HEK293 (cell line): ENCODE results near the gene CNST.

Experiments
- RBAK ChIP-seq: fragments of 450-650 bp; formaldehyde crosslinking; IDR thresholded peaks from 2 replicates; pipeline ENCODE4 v1.5.1; 2016; ENCODE audit warnings: missing biosample characterization, missing genetic modification characterization
- ZNF138 ChIP-seq: fragments of 450-650 bp; formaldehyde crosslinking; IDR thresholded peaks from 2 replicates; pipeline ENCODE4 v1.5.1; 2016; ENCODE audit warnings: missing biosample characterization, missing genetic modification characterization, borderline replicate concordance
- ZNF169 ChIP-seq: fragments of 450-650 bp; formaldehyde crosslinking; IDR thresholded peaks from 2 replicates; pipeline ENCODE4 v1.5.1; 2016; ENCODE audit warnings: missing biosample characterization, missing genetic modification characterization
- ZNF324 ChIP-seq: fragments of 450-650 bp; formaldehyde crosslinking; IDR thresholded peaks from 2 replicates; pipeline ENCODE4 v1.5.1; 2016; ENCODE audit warnings: missing biosample characterization, missing genetic modification characterization
- ZNF423 ChIP-seq: fragments of 450-650 bp; formaldehyde crosslinking; IDR thresholded peaks from 2 replicates; pipeline ENCODE4 v1.5.1; 2016; ENCODE audit warnings: missing biosample characterization, missing genetic modification characterization
- ZNF510 ChIP-seq: fragments of 450-650 bp; formaldehyde crosslinking; IDR thresholded peaks from 2 replicates; pipeline ENCODE4 v1.5.1; 2018; ENCODE audit warnings: mild to moderate bottlenecking, missing genetic modification characterization, missing biosample characterization; ENCODE audit not compliant: insufficient replicate concordance
- ZNF548 ChIP-seq: fragments of 450-650 bp; formaldehyde crosslinking; IDR thresholded peaks from 2 replicates; pipeline ENCODE4 v1.5.1; 2016; ENCODE audit warnings: missing biosample characterization, missing genetic modification characterization
- ZNF707 ChIP-seq: fragments of 450-650 bp; formaldehyde crosslinking; IDR thresholded peaks from 2 replicates; pipeline ENCODE4 v1.5.1; 2016; ENCODE audit warnings: missing biosample characterization, missing genetic modification characterization
- ZNF76 ChIP-seq: fragments of 450-650 bp; formaldehyde crosslinking; IDR thresholded peaks from 2 replicates; pipeline ENCODE4; 2016; ENCODE audit warnings: low read depth, missing biosample characterization, missing genetic modification characterization, borderline replicate concordance
- ZNF777 ChIP-seq: fragments of 450-650 bp; formaldehyde crosslinking; IDR thresholded peaks from 2 replicates; pipeline ENCODE4 v1.5.1; 2017; ENCODE audit warnings: missing biosample characterization, missing genetic modification characterization, borderline replicate concordance
- TF ChIP-seq, protein P1 (sequence below): fragments of 450-650 bp; formaldehyde crosslinking; IDR thresholded peaks from 2 replicates; pipeline ENCODE4 v1.5.1; 2016; ENCODE audit warnings: missing biosample characterization, missing genetic modification characterization
- TF ChIP-seq, protein P2 (sequence below): fragments of 450-650 bp; formaldehyde crosslinking; IDR thresholded peaks from 2 replicates; pipeline ENCODE4 v1.5.1; 2016; ENCODE audit warnings: missing biosample characterization, missing genetic modification characterization
- TF ChIP-seq, protein P3 (sequence below): fragments of 450-650 bp; formaldehyde crosslinking; IDR thresholded peaks from 2 replicates; pipeline ENCODE4 v1.5.1; 2016; ENCODE audit warnings: missing biosample characterization, missing genetic modification characterization, borderline replicate concordance
- TF ChIP-seq, protein P4 (sequence below): fragments of 450-650 bp; formaldehyde crosslinking; conservative IDR thresholded peaks from 2 replicates; pipeline ENCODE4 v1.5.1; 2016; ENCODE audit warnings: low read depth, missing biosample characterization, missing genetic modification characterization

DNA sequence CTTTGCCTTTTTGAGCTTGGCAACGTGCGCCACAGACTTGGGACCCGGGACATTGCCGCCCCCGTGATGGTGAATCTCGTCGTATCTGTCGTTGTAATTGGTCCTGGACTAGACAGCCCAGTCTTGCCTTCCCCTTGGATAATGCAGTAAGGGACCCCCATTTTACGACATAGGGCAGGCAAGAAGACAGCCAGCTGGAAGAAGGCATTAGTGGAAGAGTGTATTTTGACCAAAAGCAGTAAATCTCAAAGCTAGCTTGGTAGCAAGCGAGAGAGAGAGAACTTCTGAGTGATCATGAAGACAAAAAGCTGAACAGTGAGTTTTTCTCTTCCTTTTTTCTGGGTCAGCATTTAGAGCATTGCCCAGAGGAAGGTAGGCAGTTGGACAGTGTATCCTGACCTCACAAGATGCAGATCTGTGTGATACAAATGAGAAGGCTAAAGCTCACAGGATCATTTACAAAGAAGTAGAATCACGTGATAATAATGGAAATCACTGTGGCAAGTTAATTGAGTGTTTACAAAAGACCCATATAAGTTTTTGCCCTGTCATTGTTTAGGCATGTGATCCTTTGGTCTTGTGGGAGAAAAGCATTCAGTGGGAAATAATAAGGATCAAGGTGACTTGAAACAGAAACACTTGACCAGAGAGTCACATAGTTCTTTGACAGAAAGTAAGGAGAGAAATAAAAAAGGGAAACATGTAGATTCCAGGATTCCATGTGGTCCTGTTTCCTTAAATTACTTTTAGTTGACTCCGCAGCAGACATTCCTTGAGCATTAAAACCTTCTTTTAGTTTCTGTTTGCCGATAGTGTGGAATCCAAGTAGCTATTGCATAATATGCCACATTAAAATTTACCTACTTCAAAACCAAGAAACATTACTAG lies 66.3 kb downstream of the CNST start:
- TF ChIP-seq ZNF548 (no peak), ZNF76 (no peak), ZNF138 (no peak), ZNF423 (tag by site-specific recombination) (no peak), ZNF707 (tag by site-specific recombination) (no peak), RBAK (tag by site-specific recombination) (no peak), ZNF510 (tag by site-specific recombination) (no peak), ZNF324 (no peak), ZNF169 (tag by site-specific recombination) (no peak), ZNF777 (no peak)
- TF ChIP-seq, protein P1, sequence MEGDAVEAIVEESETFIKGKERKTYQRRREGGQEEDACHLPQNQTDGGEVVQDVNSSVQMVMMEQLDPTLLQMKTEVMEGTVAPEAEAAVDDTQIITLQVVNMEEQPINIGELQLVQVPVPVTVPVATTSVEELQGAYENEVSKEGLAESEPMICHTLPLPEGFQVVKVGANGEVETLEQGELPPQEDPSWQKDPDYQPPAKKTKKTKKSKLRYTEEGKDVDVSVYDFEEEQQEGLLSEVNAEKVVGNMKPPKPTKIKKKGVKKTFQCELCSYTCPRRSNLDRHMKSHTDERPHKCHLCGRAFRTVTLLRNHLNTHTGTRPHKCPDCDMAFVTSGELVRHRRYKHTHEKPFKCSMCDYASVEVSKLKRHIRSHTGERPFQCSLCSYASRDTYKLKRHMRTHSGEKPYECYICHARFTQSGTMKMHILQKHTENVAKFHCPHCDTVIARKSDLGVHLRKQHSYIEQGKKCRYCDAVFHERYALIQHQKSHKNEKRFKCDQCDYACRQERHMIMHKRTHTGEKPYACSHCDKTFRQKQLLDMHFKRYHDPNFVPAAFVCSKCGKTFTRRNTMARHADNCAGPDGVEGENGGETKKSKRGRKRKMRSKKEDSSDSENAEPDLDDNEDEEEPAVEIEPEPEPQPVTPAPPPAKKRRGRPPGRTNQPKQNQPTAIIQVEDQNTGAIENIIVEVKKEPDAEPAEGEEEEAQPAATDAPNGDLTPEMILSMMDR (tag by site-specific recombination), result no peak
- TF ChIP-seq, protein P2, sequence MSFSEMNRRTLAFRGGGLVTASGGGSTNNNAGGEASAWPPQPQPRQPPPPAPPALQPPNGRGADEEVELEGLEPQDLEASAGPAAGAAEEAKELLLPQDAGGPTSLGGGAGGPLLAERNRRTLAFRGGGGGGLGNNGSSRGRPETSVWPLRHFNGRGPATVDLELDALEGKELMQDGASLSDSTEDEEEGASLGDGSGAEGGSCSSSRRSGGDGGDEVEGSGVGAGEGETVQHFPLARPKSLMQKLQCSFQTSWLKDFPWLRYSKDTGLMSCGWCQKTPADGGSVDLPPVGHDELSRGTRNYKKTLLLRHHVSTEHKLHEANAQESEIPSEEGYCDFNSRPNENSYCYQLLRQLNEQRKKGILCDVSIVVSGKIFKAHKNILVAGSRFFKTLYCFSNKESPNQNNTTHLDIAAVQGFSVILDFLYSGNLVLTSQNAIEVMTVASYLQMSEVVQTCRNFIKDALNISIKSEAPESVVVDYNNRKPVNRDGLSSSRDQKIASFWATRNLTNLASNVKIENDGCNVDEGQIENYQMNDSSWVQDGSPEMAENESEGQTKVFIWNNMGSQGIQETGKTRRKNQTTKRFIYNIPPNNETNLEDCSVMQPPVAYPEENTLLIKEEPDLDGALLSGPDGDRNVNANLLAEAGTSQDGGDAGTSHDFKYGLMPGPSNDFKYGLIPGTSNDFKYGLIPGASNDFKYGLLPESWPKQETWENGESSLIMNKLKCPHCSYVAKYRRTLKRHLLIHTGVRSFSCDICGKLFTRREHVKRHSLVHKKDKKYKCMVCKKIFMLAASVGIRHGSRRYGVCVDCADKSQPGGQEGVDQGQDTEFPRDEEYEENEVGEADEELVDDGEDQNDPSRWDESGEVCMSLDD (tag by site-specific recombination), result no peak
- TF ChIP-seq, protein P3, sequence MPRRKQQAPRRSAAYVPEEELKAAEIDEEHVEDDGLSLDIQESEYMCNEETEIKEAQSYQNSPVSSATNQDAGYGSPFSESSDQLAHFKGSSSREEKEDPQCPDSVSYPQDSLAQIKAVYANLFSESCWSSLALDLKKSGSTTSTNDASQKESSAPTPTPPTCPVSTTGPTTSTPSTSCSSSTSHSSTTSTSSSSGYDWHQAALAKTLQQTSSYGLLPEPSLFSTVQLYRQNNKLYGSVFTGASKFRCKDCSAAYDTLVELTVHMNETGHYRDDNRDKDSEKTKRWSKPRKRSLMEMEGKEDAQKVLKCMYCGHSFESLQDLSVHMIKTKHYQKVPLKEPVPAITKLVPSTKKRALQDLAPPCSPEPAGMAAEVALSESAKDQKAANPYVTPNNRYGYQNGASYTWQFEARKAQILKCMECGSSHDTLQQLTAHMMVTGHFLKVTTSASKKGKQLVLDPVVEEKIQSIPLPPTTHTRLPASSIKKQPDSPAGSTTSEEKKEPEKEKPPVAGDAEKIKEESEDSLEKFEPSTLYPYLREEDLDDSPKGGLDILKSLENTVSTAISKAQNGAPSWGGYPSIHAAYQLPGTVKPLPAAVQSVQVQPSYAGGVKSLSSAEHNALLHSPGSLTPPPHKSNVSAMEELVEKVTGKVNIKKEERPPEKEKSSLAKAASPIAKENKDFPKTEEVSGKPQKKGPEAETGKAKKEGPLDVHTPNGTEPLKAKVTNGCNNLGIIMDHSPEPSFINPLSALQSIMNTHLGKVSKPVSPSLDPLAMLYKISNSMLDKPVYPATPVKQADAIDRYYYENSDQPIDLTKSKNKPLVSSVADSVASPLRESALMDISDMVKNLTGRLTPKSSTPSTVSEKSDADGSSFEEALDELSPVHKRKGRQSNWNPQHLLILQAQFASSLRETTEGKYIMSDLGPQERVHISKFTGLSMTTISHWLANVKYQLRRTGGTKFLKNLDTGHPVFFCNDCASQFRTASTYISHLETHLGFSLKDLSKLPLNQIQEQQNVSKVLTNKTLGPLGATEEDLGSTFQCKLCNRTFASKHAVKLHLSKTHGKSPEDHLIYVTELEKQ (tag by site-specific recombination), result no peak
- TF ChIP-seq, protein P4, sequence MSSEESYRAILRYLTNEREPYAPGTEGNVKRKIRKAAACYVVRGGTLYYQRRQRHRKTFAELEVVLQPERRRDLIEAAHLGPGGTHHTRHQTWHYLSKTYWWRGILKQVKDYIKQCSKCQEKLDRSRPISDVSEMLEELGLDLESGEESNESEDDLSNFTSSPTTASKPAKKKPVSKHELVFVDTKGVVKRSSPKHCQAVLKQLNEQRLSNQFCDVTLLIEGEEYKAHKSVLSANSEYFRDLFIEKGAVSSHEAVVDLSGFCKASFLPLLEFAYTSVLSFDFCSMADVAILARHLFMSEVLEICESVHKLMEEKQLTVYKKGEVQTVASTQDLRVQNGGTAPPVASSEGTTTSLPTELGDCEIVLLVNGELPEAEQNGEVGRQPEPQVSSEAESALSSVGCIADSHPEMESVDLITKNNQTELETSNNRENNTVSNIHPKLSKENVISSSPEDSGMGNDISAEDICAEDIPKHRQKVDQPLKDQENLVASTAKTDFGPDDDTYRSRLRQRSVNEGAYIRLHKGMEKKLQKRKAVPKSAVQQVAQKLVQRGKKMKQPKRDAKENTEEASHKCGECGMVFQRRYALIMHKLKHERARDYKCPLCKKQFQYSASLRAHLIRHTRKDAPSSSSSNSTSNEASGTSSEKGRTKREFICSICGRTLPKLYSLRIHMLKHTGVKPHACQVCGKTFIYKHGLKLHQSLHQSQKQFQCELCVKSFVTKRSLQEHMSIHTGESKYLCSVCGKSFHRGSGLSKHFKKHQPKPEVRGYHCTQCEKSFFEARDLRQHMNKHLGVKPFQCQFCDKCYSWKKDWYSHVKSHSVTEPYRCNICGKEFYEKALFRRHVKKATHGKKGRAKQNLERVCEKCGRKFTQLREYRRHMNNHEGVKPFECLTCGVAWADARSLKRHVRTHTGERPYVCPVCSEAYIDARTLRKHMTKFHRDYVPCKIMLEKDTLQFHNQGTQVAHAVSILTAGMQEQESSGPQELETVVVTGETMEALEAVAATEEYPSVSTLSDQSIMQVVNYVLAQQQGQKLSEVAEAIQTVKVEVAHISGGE (tag by site-specific recombination), result no peak
